A549 treated with AZD2906 at 1 μM for 4 hours (cell line): Measurements from ENCODE around the gene SLAMF8. TPM values are rescaled to one million over a fixed set of nuclear protein-coding genes. Genes with fewer than 3 reads are reported as not detected.

Experiments used
- total RNA-seq: library from RNA; stranded (reverse); fragments of 200-300 nt; extraction: Qiagen RNA extraction; gene quantifications from 5 replicates; pipeline ENCODE4 v1.2.3, GENCODE V29; 2022

The SLAMF8 gene
- 0.10 to 0.25 TPM (median 0.16 TPM) in 5 replicates for total RNA-seq

GRCh38 chr1:159826441-159827101 lies at the start of gene SLAMF8:
Gene SLAMF8, plus strand, starts transcription at chr1:159826873. Its CDS starts 26 bp downstream, at chr1:159826899.

GRCh38 chr1:159780583-159781582 lies 45.8 kb upstream of the SLAMF8 start, which contains the start of gene DUSP23:
Gene DUSP23, plus strand, starts transcription at chr1:159780962. Its CDS starts 139 bp downstream, at chr1:159781101.

GRCh38 chr1:159802111-159802510 lies 24.6 kb upstream of the SLAMF8 start, which contains the start of gene FCRL6:
Gene FCRL6, plus strand, starts transcription at chr1:159802360. Its CDS starts 65 bp downstream, at chr1:159802425.

GRCh38 chr1:159862557-159862956 lies 35.9 kb downstream of the SLAMF8 start, which contains the start of gene VSIG8:
Gene VSIG8, minus strand, starts transcription at chr1:159862657. Its CDS starts 136 bp downstream, at chr1:159862521.

Other genes with a start within 250 kb of the SLAMF8 start
- not detected in 5 replicates for gene APCS, start 239.0 kb upstream of the SLAMF8 start, total RNA-seq
- not detected in 5 replicates for gene CRP, start 112.3 kb upstream of the SLAMF8 start, total RNA-seq
- gene DUSP23, start 45.9 kb upstream of the SLAMF8 start, total RNA-seq = 53.3 to 87.3 TPM (median 77.5 TPM) in 5 replicates
- gene FCRL6, start 24.5 kb upstream of the SLAMF8 start, total RNA-seq = not detected in 5 replicates
- gene VSIG8, start 35.8 kb downstream of the SLAMF8 start, total RNA-seq = 0.03 to 0.11 TPM in 2 of 5 replicates, not detected in the others
- gene CFAP45, start 73.3 kb downstream of the SLAMF8 start, total RNA-seq = 0.49 to 0.67 TPM (median 0.55 TPM) in 5 replicates
- gene TAGLN2, start 98.6 kb downstream of the SLAMF8 start, total RNA-seq = 1,017 to 1,045 TPM (median 1,025 TPM) in 5 replicates
- 0.12 to 0.22 TPM (median 0.15 TPM) in 5 replicates for gene IGSF9, start 118.7 kb downstream of the SLAMF8 start, total RNA-seq
- 0.25 to 0.64 TPM (median 0.41 TPM) in 5 replicates for gene SLAMF9, start 127.4 kb downstream of the SLAMF8 start, total RNA-seq
- gene PIGM, start 205.1 kb downstream of the SLAMF8 start, total RNA-seq = 3.8 to 5.1 TPM (median 4.3 TPM) in 5 replicates
- not detected in 5 replicates for gene KCNJ10, start 243.3 kb downstream of the SLAMF8 start, total RNA-seq